Measurements from ENCODE around the gene RTN1. TPM values are rescaled to one million over a fixed set of nuclear protein-coding genes. Genes with fewer than 3 reads are reported as not detected.
"Not testable (repeated sequence)": the region's sequence is repeated elsewhere in the genome, so short reads cannot be mapped to it uniquely, and the experiment has no call there.

RTN1 gene
- polyA plus RNA-seq, 3 donors: 3.0 to 3.6 (median 3.6) TPM

DNA sequence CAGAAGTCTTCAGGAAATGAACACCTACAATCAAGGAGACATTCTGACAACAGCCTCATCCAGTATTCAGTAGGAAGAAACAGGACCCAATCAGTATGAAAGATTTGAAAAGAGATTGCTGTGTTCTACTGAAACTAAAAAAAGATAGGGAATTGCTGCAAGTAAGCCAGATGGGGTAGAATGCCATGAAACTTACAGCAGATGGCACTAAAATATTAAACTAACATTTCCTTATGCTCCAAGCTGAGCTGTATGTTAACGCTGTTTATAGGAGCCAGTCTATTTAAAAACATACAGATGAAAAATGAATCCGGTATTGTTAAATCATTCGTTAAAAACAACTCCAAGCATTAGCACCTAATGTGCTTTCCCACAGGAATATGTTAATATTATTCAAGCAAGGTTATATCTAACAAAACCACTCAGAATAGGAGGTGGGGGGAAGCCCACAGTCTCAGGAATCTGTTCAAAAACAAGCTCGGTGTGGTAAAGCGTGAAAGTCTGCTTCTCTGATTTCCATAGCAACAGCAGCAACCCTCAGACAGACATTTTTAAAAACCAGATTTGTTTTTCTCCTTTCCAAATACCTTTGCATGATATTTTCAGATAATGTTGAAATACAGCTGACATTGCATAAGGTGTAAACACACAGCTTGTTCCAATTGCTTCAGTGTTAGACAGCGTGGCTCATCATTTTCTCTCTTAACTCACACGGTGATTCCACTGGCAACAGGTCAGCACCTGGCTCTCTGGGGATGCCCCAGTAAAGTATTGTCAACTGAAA, 162.6 kb downstream of the RTN1 start:
- DNase-seq (ENCODE audit: low read depth in 3 of 3, low spot score in 2 of 3): no peak

DNA sequence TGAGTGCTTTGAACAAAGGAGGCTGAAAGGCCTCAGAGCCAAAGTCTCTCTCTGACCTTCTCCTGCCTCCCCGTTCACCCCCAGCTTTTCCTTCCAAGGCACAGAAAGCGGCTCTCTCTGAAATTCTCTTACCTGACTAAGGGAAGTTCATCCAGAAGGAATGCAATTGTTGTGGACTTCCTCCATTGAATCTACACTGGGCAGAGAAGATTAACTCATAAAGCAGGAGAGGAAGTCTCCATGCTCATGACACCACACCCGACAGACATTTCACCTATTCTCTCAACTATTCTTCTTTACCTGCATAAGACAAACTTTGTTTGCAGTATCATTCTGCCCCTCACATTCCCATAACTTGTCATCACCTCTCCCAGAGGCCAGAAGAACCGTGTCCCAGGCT, 164.7 kb downstream of the RTN1 start:
- no peak for DNase-seq (ENCODE audit: low read depth in 3 of 3, low spot score in 2 of 3)

DNA sequence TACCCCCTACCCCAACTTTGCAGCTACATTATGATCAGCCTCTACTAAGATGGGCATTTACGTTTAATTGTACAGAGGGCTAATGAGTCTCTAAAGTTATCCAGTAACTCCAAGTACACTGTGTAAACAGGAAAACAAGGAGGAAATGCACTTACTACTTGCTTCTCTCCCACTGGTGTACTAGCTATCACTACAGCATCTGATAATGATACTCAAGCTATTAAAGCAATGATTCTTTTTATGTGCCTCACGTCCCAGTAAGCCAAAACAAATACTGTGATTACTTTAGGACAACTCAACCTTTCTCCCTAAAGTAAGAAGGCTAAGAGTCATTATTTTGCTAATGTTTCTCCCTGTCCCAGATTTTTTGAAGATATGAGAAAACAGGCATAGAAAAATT, 165.3 kb downstream of the RTN1 start:
- no peak for DNase-seq (ENCODE audit: low read depth in 3 of 3, low spot score in 2 of 3)

DNA sequence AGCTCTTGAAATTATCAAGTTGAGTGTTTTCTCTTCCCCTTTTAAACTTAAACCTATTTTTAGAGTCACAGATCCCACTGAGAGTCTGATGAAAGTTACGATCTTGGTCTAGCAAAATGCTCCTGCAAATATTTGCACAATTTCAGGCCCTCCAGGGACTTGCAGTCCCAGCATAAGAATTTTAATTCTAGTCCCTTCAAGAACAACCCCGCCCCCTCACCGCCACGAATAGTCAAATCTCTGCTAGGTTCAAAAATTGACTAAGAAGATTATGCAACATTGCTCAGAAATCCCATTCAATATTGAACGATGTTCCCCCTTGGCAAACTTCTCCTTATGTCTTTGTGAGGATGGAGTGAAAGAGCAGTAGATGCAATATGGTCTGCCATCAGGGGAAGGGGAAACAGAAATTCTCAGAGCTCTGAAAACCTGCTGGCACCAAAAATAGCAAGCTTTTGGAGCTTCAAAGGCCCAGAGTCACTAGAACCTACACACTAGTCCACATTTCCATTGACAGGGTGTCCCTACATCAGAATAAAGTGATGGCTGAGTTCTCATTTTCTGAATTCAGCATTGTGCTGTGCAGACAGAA, 166.4 kb downstream of the RTN1 start:
- no peak for DNase-seq (ENCODE audit: low read depth in 3 of 3, low spot score in 2 of 3)

DNA sequence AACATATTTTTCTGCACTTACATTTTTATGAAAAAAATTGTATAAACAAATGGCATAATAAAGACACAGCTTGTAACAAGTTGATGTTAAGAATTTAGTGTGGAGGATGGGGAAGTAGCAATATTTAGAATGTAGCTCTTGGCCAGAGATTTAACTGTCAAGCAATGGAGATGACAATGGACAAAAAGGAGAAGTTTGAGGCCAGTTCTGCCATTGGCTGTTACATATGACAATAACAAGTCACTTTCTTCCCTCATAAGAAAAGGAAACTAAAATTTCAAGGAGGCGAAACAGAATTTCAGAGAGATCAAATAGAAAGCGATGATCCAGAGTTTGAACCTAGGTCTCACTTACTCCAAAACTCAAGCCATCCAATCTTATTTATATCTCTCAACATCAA, 171.1 kb downstream of the RTN1 start:
- DNase-seq (ENCODE audit: low read depth in 3 of 3, low spot score in 2 of 3): no peak

DNA sequence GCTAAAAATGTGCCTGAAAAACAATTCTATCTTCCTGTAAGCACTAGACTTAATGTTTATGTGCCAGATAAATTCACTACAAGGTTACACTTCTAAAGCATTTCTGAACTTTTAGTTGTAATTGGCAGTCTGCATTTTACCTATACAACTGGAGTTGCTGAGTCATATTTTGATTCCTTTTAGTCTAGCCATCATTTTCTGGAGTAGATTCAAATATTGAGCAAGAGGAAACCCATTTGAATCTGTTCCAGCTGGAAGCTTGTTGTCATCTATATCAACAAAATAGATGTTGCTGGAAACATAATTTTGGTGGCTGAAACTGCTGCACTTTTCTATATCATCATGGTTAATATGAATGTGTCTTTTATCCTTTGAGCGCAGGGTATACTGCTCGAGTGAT, 171.8 kb downstream of the RTN1 start:
- no peak for DNase-seq (ENCODE audit: low read depth in 3 of 3, low spot score in 2 of 3)

DNA sequence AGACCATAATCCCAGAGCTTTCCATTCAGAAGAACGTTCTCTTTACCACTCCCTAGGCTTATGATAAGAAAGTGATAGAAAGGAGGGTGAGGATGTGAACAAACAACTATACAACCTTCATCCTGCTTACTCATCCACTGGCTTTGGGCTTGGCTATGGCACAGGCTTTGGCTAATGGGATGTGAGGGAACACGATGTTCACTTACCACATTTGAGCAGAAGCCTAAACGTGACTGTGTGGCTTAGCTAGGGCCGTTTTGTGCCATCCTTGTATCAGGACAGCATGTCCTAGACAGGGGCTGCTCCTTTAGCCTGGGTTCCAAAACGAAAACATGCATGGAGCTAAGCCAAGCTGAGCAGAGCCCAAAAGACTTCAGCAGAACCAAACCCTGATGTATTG, 175.4 kb downstream of the RTN1 start:
- no peak for DNase-seq (ENCODE audit: low read depth in 3 of 3, low spot score in 2 of 3)

DNA sequence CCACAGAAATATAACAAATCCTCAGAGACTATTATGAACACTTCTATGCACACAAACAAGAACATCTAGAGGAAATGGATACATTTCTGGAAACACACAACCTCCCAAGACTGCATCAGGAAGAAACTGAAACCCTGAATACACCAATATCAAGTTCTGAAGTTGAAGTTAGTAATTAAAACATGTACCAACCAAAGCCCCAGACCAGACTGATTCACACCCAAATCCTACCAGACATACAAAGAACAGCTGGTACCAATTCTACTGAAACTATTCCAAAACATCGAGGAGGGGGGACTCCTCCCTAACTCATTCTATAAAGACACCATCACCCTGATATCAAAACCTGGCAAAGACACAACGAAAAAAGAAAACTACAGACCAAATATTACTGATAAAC, 179.3 kb downstream of the RTN1 start:
- no peak for DNase-seq (ENCODE audit: low read depth in 3 of 3, low spot score in 2 of 3)

DNA sequence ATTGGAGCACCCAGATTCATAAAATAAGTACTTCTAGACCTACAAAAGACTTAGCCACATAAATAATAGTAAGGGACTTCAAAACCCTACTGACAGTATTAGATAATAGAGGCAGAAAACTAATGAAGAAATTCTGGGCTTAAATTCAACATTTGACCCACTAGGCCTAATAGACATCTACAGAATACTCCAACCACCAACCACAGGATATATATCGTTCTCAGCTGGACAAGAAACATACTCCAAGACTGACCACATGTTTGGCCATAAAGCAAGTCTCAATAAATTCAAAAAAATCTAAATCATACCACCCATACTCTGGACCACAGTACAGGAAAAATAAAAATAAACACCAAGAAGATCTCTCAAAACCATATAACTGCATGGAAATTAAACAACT, 180.2 kb downstream of the RTN1 start:
- no peak for DNase-seq (ENCODE audit: low read depth in 3 of 3, low spot score in 2 of 3)

DNA sequence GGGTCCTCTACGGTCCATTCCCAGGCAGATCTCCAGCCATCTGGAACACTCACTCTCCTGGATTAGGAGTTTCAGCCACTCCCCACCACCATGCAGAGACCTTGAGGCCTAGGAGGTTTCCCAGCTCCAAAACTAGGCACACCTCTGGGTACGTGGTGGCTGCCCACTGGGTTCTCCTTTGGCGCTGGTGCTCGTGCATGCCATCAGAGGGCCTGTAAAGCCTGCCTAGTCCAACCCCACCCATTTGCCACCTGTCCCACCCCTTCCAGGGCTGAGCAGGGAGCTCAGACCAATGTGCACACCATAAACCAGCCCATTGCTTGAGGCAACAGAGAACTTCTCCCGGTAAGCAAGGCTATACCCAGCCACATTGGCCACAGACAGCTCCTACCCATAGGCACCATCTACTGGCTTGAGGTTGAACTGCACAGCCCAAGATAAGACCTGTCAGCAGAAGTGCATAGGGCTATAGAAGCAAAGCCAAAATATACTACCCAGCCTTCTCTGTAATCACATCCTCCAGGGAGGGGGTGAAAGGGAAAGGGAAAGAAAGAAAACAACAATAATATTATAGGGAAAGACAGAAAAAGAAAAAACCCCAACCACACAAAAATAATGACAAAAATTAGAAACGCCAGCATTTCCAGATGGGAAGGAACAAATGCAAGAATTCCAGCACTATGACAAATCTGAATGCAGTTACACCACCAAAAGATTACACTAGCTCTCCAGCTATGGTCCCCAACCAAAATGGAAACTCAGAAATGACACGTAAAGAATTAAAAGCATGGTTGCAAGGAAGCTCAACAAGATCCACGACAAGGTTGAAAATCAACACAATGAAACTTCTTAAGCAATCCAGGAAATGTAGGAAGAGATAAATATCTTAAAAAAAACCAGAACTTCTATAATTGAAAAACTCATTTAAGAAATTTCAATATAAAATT, 182.1 kb downstream of the RTN1 start:
- DNase-seq (ENCODE audit: low read depth in 3 of 3, low spot score in 2 of 3): no peak

DNA sequence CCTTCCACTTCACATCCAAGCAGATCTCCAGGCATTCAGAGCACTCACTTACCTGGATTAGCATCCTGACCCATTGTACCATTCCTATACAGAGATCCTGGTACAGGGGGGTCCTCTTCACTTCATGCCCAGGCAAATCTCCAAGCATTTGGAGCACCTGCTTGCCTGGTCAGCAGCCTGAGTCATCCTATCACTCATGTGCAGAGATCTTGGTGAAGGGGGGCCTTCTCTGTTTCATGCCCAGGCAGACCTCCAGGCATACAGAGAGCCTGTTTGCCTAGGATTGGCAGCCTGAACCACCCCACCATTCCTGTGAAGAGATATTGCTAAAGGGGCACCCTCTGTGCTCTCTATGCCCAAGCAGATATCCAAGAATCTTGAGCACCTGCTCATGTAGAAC, 182.9 kb downstream of the RTN1 start:
- DNase-seq (ENCODE audit: low read depth in 3 of 3, low spot score in 2 of 3): no peak

DNA sequence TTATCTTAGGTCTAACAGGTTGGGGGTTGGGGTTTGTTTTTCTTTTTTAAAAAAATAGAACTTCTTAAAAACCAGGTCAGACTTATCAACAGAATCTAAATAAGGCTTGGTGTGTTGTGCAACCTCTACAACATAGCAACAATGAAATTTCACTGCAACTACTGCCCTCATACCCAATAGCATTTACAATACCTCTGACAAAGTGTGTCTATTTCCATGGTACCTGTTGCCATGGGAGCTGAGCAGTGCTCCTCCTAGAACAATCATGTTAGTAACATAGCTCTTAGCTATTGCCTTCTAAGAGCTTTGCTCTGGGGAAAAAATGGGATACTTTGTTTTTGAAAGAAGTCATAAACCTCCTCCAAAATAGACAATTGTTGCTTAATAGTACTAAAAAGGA, 190.7 kb downstream of the RTN1 start:
- DNase-seq (ENCODE audit: low read depth in 3 of 3, low spot score in 2 of 3): no peak

DNA sequence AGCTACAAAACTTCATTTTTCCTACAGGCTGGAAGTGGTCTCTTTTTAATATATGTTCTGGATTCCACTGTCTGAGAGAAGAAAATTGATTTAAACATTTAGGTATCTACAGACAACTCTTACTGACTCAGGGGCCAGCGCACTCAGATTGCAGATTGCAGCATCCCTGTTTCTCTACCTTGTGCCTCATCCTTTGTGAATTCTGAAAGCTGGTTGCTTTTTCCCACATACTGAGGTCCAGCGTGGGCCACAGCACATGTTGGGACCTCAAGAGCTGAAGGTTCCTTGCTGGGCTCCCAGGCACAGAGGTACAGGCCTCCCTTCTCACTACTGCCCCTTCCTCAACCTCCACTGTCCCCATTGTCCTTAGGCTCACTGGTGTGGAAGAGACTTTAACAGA, 192.2 kb downstream of the RTN1 start:
- DNase-seq (ENCODE audit: low read depth in 3 of 3, low spot score in 2 of 3): no peak

DNA sequence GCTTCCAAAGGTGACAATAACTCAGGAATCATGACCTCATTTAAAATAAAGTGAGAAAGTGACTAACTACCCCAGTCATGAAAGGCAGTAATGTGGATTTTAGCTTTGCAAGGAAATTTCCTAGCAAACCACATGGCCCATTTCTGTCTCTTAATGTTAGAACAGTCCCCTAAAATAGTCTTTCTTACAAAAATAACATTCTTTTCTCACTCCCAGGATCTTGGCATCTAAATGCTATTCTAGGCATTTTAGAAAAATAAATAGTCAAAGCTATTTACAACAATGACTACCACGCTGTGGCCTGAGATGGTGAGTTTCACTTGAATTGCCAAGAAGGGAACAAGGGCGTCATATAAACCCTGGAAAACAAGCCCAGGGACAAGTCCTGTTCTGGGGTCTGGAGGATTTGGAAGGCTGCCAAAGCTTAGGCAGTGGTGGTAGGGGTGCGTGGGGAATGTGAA, 192.8 kb downstream of the RTN1 start:
- no peak for DNase-seq (ENCODE audit: low read depth in 3 of 3, low spot score in 2 of 3)

DNA sequence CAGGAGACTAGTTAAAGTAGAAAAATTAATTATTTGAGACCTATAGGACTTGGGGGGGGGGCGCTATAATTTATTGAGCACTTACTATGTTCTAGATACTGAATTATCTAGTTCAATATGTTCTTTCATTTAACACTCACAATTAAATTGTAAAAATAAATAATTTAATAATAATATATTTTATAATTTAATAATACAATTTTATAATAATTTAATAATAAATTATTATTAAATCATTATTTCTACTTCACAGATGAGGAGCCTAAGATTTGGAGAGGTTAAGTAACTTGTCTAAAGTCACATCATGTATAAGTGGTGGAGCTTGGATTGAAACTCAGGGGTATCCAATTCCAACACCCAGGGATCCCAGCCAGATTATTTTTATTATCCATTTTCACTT, 195.2 kb downstream of the RTN1 start:
- DNase-seq (ENCODE audit: low read depth in 3 of 3, low spot score in 2 of 3): no peak

DNA sequence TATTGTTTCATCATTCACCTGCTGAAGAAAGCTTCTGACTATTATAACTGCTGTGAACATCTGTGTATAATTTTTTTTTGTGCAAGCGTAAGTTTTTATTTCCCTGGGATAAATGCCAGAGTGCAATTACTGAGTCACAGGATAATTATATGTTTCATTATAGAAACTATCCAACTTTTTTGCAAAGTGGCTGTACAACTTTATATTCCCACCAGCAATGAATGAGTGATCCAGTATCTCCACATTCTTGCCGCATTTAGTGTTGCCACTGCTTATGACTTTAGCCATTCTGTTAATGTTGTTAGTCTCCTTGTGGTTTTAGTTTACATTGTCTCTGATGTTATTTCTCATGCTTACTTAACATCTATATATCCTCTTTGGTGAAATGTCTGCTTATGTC, 205.8 kb downstream of the RTN1 start:
- no peak for DNase-seq (ENCODE audit: low read depth in 3 of 3, low spot score in 2 of 3)

DNA sequence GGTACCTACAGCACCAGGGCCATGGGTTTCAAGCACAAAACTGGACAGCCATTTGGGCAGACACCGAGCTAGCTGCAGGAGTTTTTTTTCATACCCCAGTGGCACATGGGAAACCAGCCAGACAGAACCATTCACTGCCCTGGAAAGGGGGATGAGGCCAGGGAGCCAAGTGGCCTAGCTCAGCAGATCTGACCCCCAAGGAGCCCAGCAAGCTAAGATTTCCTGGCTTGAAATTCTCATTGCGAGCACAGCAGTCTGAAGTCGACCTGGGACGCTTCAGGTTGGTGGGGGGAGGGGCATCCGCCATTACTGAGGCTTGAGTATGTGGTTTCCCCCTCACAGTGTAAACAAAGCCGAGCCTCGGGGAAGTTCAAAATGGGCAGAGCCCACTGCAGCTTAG, 212.8 kb downstream of the RTN1 start:
- no peak for DNase-seq (ENCODE audit: low read depth in 3 of 3, low spot score in 2 of 3)

DNA sequence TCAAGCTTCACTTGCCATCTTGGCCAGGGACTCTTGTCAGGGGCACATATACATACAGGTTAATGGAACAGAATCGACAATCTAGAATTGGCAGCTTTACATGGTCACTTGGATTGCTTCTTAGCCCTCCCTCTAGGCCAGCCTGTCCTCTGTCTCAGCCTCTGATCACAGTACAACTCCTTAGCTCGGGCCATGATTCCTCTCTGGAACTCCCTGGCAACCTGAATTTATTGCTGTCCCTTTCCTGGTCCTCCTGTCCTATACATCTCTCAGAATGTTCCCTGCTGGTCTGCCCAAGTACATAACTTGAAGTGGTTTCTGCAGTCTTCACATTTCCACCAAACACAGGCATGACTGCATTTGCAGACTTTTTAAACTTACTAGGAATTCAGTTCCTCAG, 214.1 kb downstream of the RTN1 start:
- DNase-seq (ENCODE audit: low read depth in 3 of 3, low spot score in 2 of 3): no peak

DNA sequence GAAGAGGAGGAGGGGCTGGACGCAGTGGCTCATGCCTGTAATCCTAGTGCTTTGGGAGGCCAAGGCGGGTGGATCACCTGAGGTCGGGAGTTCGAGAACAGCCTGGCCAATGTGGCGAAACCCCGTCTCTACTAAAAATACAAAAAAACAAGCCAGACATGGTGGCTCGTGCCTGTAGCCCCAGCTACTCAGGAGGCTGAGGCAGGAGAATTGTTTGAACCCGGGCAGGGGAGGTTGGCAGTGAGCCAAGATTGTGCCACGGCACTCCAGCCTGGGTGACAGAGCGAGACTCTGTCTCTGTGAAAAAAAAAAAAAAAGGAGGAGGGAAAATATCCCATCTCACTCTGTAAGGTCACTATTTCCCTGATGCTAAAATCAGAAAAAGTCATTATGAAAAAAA, 216.4 kb downstream of the RTN1 start:
- not testable (repeated sequence) for DNase-seq (ENCODE audit: low read depth in 3 of 3, low spot score in 2 of 3)

DNA sequence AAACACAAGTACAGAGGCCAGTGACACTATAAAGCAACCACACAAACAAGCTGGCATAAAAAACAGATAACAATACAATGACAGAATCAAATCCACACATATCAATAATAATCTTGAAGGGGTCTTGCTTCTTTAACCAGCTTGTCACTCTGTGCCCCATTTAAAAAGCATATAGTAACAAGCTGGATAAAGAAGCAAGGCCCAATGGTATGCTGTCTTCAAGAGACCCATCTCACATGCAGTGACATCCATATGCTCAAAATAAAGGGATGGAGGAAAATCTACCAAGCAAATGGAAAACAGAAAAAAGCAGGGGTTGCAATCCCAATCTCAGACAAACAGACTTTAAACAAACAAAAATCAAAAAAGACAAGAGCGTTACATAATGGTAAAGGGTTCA, 223.7 kb downstream of the RTN1 start:
- not testable (repeated sequence) for DNase-seq (ENCODE audit: low read depth in 3 of 3, low spot score in 2 of 3)

DNA sequence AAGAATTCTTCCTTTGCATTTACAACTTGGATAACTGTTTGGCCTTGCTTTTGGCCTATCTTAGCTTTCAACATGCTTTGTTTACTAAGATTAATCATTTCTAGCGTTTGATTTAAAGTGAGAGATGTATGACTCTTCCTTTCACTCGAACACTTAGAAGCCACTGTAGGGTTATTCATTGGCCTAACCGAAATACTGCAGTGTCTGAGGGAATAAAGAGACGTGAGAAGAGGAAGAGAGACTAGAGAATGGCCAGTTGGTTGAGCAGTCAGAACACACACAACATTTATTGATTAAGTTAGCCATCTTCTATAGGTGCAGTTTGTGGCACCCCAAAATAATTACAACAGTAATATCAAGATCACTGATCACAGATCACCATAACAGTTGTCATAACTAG, 231.7 kb downstream of the RTN1 start:
- DNase-seq (ENCODE audit: low read depth in 3 of 3, low spot score in 2 of 3): no peak

DNA sequence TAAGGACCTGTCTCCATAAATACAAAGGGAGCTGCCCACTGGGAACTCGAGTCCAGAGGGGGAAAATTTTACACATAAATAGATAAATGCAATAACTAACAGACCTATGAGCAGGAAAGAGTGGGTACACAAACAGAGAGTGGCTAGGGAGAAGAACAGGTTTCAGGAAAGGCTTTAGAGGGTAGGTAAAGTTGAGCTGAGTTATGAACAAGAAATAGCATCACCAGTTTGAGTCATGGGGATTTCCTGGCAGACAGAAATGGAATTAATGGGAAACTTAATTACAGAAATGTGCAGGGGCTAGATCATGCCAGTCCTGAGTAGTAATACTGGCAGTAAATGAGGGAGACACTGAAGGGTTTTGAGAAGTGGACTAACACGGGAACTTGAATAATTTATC, 236.0 kb downstream of the RTN1 start:
- no peak for DNase-seq (ENCODE audit: low read depth in 3 of 3, low spot score in 2 of 3)

Data from right renal cortex interstitium (tissue), 3 donors.